Right lobe of liver (tissue), 6 donors: Measurements from ENCODE around the gene HCN1. TPM values are rescaled to one million over a fixed set of nuclear protein-coding genes. Genes with fewer than 3 reads are reported as not detected.

Experiments
- ATAC-seq, 4 donors: fragments of 200-7000 bp; cut with Tn5 transposase; one replicate each; pipeline ENCODE4 v1.9.1; 2020; ENCODE audit warnings: mild to moderate bottlenecking in 4 of 4, moderate library complexity in 4 of 4
- DNase-seq, 3 donors: peaks; one replicate each; pipeline ENCODE4 v3.0.0-alpha.2; 2020
- H3K27ac ChIP-seq, 3 donors: fragments of 200-600 bp; one replicate each; pipeline ENCODE4 v1.8.0; 2022
- H3K27me3 ChIP-seq, 2 donors: fragments of 200-600 bp; one replicate each; pipeline ENCODE4 v1.8.0; 2022
- H3K36me3 ChIP-seq, 4 donors: fragments of 200-600 bp; sonication (generic) in 1 of 4; one replicate each; pipeline versions ENCODE4 v1.5.1 to v1.8.0; 2017 to 2022; ENCODE audit warnings: control low read depth in 1 of 4
- H3K4me1 ChIP-seq, 4 donors: fragments of 200-600 bp; sonication (generic) in 1 of 4; one replicate each; pipeline versions ENCODE4 v1.5.1 to v1.8.0; 2017 to 2022; ENCODE audit warnings: control low read depth in 1 of 4
- H3K4me3 ChIP-seq, 3 donors: fragments of 200-600 bp; one replicate each; pipeline ENCODE4 v1.8.0; 2022
- H3K9me3 ChIP-seq, 4 donors: fragments of 200-600 bp; sonication (generic) in 1 of 4; one replicate each; pipeline versions ENCODE4 v1.5.1 to v1.8.0; 2017 to 2022; ENCODE audit warnings: control low read depth in 1 of 4
- POLR2A ChIP-seq: fragments of 450-650 bp; IDR thresholded peaks from one replicate; pipeline ENCODE4 v1.6.1; 2017; ENCODE audit warnings: antibody characterized with exemption, mild to moderate bottlenecking
- WGBS: methylation state at CpG from one replicate; pipeline ENCODE4 v1.1.6; 2018; ENCODE audit warnings: low coverage, low lambda C conversion rate; ENCODE audit not compliant: insufficient coverage; ENCODE audit errors: missing lambda C conversion rate; 5-methylcytosine and 5-hydroxymethylcytosine counted together
- intact Hi-C, 2 donors: fragments of 100-400 bp; cut with DNase I; formaldehyde crosslinking; loops; one replicate each; pipeline versions ENCODE4 v1.11.2 to v1.14.1; 2022
- total RNA-seq, 6 experiments: library from RNA; depleted of rRNA in 2 of 6; stranded (reverse); fragments of >200 nt in 2 of 6; fragmentation: NEBNext Ultra II Directional in 3 of 6; extraction: Animal tissue kit (Norgen Biotek cat#: 25700) in 3 of 6; gene quantifications; one replicate each; pipeline versions ENCODE4 v1.1.0 to v1.2.4, GENCODE V29; 2016 to 2023
- TF ChIP-seq, protein P1 (sequence below), 4 donors: fragments of 200-600 bp in 3 of 4; fragments of 450-650 bp in 1 of 4; IDR thresholded peaks; one replicate each; pipeline versions ENCODE4 v1.5.1 to v1.8.0; 2016 to 2022; ENCODE audit warnings: antibody characterized with exemption in 4 of 4, mild to moderate bottlenecking in 2 of 4
- donor health status: DM: no; HTN: yes; CAD: no.
- donor health status: DM: no; HTN: no; CAD: no.
- donor health status: DM: no; HTN: no; CAD: no.
- donor health status: DM: no; HTN: yes; CAD: no.
- donor health status: DM: no; HTN: yes; CAD: no.

HCN1 gene
- total RNA-seq, 6 experiments from 2014 or later = 0.09 to 0.12 TPM; not detected in 4

DNA sequence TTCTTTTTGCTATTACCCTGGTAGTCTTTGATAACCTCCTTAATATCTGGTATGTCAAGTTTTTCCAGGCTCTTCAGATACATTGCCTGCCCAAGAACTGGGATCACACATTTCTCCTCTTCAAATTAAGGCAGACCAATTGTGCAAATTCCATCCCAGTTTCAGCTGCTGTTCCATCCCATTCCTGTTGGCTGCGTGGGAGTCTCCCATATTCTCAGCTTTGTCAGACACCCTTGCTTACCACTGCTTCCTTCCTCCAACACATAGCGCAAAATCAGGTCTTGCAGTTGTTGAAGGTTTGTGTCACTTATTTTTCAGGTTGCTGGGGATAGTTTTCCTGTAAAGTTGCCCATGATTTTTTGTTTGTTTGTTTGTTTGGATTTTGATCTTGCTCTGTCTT, 15.2 kb downstream of the HCN1 start:
- 47% methylated on average over 2 of the region's 2 CpGs for WGBS
- no peak overlapping the region for H3K27ac ChIP-seq
- ATAC-seq (no peak), DNase-seq (no peak)
- no peaks in the 10 kb centered on the region for H3K4me1 ChIP-seq
- TF ChIP-seq POLR2A = no peak
- TF ChIP-seq, protein P1, sequence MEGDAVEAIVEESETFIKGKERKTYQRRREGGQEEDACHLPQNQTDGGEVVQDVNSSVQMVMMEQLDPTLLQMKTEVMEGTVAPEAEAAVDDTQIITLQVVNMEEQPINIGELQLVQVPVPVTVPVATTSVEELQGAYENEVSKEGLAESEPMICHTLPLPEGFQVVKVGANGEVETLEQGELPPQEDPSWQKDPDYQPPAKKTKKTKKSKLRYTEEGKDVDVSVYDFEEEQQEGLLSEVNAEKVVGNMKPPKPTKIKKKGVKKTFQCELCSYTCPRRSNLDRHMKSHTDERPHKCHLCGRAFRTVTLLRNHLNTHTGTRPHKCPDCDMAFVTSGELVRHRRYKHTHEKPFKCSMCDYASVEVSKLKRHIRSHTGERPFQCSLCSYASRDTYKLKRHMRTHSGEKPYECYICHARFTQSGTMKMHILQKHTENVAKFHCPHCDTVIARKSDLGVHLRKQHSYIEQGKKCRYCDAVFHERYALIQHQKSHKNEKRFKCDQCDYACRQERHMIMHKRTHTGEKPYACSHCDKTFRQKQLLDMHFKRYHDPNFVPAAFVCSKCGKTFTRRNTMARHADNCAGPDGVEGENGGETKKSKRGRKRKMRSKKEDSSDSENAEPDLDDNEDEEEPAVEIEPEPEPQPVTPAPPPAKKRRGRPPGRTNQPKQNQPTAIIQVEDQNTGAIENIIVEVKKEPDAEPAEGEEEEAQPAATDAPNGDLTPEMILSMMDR (IDR thresholded peaks at IDR 0.05) = no peak
- no peaks in the 10 kb centered on the region for H3K9me3 ChIP-seq
- no peaks in the 10 kb centered on the region for H3K36me3 ChIP-seq
- intact Hi-C loops = no loop called here
- H3K4me3 ChIP-seq = no peak overlapping the region
- no peaks in the 10 kb centered on the region for H3K27me3 ChIP-seq

DNA sequence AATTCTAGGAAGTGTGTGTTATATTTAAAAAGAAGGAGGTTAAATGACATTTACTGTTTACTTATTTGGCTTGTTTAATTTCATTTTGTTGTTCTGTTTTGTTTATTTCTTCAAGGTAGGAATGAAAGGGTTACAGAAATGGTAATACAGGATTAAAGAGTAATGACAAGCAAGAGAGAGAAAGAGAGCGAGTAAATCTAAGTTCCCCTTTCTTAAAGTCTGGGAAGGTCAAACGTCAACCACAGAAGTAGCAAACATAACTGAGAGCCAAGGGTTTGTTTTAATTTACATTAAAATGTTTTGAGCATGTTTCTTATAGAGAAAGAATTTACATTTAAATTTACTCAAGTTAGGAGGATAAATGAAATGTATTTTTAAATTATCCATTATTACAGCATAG, 18.7 kb downstream of the HCN1 start:
- Histone ChIP-seq H3K9me3 (no peaks in the 10 kb centered on the region), H3K27ac (no peak overlapping the region), H3K4me1 (no peaks in the 10 kb centered on the region), H3K27me3 (no peaks in the 10 kb centered on the region), H3K36me3 (no peaks in the 10 kb centered on the region), H3K4me3 (no peak overlapping the region)
- intact Hi-C loops = no loop called here
- TF ChIP-seq POLR2A = no peak
- TF ChIP-seq, protein P1 (IDR thresholded peaks at IDR 0.05) = no peak
- DNase-seq (no peak), ATAC-seq (no peak)
- 9% methylated on average over 2 of the region's 2 CpGs for WGBS

DNA sequence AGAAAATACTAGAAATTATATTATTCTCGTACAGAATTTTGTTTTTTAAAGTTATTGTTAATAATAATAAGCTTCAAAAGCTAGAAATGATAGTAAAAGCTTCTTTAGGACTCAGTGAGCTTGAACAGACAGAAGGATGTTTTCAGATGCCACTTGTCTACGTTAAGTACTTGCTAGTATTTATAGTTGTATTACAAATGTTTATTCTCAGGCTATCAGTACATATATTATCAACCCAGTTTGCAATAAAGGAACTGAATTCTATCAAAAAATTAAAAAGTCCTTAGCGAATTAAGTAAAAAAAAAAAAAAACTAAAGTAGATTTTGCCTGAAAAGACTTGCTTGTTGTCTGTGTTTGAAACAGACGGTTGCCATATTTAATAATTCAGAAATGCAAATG, 23.9 kb downstream of the HCN1 start:
- Histone ChIP-seq H3K27me3 (no peaks in the 10 kb centered on the region), H3K4me3 (no peak overlapping the region), H3K4me1 (no peaks in the 10 kb centered on the region), H3K36me3 (no peaks in the 10 kb centered on the region), H3K9me3 (no peaks in the 10 kb centered on the region), H3K27ac (no peak overlapping the region)
- WGBS = 30% methylated on average over 4 of the region's 4 CpGs
- intact Hi-C loops = no loop called here
- no peak for ATAC-seq
- DNase-seq = no peak
- TF ChIP-seq, protein P1 (IDR thresholded peaks at IDR 0.05) = no peak
- no peak for TF ChIP-seq POLR2A

DNA sequence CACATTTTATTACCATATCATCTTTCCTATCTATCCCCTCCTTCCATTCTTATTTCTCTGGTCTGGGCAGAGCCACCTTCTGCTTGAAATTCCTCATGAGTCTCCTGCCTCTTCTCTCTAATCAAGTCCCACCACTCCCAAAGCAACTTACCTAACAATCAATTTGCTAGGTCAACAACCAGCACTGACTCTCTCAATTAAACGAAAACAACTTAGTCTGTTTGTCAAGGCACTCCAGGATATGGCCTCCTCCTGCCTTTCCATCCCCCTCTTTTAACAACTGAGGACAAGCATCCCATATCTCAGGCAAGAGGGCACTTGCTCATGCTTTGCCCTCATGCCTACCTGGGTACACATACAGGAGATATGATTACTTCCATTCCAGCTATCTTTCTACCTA, 47.4 kb downstream of the HCN1 start:
- intact Hi-C loops = no loop called here
- Histone ChIP-seq H3K36me3 (no peaks in the 10 kb centered on the region), H3K27me3 (no peaks in the 10 kb centered on the region), H3K4me1 (no peaks in the 10 kb centered on the region), H3K27ac (no peak overlapping the region), H3K4me3 (no peak overlapping the region), H3K9me3 (no peaks in the 10 kb centered on the region)
- ATAC-seq = no peak
- TF ChIP-seq, protein P1 (IDR thresholded peaks at IDR 0.05) = no peak
- TF ChIP-seq POLR2A = no peak
- 17% methylated on average over 1 of the region's 1 CpG for WGBS
- no peak for DNase-seq

DNA sequence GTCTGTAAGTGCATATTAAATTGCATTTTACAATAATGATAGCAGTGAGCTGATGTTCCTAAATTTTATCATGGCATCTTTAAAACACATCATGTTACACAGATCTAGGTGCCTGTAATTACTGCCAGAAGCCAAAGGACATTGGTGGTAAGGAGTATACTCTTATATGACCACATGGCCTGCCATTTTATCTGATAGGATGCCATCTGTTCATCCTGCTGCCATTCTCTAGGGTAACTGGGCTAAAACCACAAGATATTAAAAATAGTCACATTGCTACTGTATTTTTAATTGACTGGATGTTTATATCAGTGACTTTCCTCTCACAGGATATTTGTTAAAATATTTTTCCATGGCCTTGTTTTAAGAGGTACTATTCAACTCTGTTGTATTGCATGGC, 53.1 kb downstream of the HCN1 start:
- H3K27me3 ChIP-seq = no peaks in the 10 kb centered on the region
- no peaks in the 10 kb centered on the region for H3K9me3 ChIP-seq
- H3K4me3 ChIP-seq = no peak overlapping the region
- intact Hi-C loops = no loop called here
- H3K27ac ChIP-seq = no peak overlapping the region
- no peak for TF ChIP-seq POLR2A
- TF ChIP-seq, protein P1 (IDR thresholded peaks at IDR 0.05) = no peak
- DNase-seq = no peak
- no peak for ATAC-seq
- H3K36me3 ChIP-seq = no peaks in the 10 kb centered on the region
- H3K4me1 ChIP-seq = no peaks in the 10 kb centered on the region
